ENCODE data around the gene FAM219A.

DNA sequence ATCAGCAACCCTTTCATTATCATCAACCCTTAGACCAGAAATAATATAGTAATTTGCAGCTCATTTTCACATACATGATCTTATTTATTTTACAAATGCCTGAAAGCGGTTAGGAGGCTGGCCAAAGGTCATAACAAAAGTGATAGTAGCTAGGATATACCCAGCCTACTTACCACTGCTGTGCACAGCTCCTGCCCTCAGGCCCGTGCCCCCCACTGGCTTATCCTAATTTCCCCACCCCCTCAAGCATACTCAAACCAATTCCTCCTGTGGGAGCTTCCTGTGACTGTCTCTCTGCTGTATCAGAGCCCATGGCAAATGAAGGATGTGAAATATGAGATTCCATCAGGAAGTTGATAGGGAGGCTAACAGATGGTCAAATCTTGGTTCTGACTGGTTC is 14.8 kb downstream of the FAM219A start:
- TF ChIP-seq CTCF (IDR thresholded peaks at IDR 0.05; ENCODE audit: insufficient read depth, low read length, poor library complexity, severe bottlenecking) (no peak), EZH2phosphoT487 (conservative IDR thresholded peaks at IDR 0.05; ENCODE audit: low read length) (no peak)

Data from SU-DHL-6 (cell line).